HFFc6 (cell line): ENCODE results near the gene PLCXD3. TPM values are rescaled to one million over a fixed set of nuclear protein-coding genes. Genes with fewer than 3 reads are reported as not detected.

Experiments
- DNase-seq: peaks from one replicate; pipeline ENCODE4 v3.0.0-alpha.2; 2018
- H3K27ac Mint-ChIP-seq: 2 replicates; pipeline ENCODE4 v1.8.0; 2020; ENCODE audit warnings: mild to moderate bottlenecking, mixed read lengths
- H3K27me3 Mint-ChIP-seq: 2 replicates; pipeline ENCODE4 v1.8.0; 2021; ENCODE audit warnings: mild to moderate bottlenecking, moderate library complexity, mixed read lengths; ENCODE audit not compliant: insufficient read depth
- H3K36me3 Mint-ChIP-seq: 2 replicates; pipeline ENCODE4 v1.8.0; 2021; ENCODE audit warnings: low read depth, mixed read lengths
- H3K4me1 Mint-ChIP-seq: 2 replicates; pipeline ENCODE4 v1.8.0; 2020; ENCODE audit warnings: low read depth, mixed read lengths
- H3K4me3 Mint-ChIP-seq: 2 replicates; pipeline ENCODE4 v1.8.0; 2020; ENCODE audit warnings: mild to moderate bottlenecking, moderate library complexity, mixed read lengths
- H3K9me3 Mint-ChIP-seq: 2 replicates; pipeline ENCODE4 v1.8.0; 2020; ENCODE audit warnings: mild to moderate bottlenecking, mixed read lengths
- CTCF ChIP-seq: fragments of 200-600 bp; sonication (generic); IDR thresholded peaks from 2 replicates; pipeline ENCODE4 v1.5.0; 2021; ENCODE audit warnings: antibody characterized with exemption, mild to moderate bottlenecking
- total RNA-seq, 6 experiments: library from RNA; stranded (reverse); fragmentation: NEBNext Ultra II Directional; extraction: Animal tissue kit (Norgen Biotek cat#: 25700); gene quantifications; 2 replicates in 1 of 6; 3 replicates in 5 of 6; pipeline ENCODE4 v1.2.3, GENCODE V29; 2021

Gene PLCXD3
- total RNA-seq, 6 experiments from 2014 or later: 0.03 to 0.05 TPM; not detected in 4

GRCh38 chr5:41414598-41414997 lies 95.8 kb downstream of the PLCXD3 start:
- TF ChIP-seq CTCF: no peak
- Mint-ChIP-seq H3K4me1 (peaks cover 81% of the 10 kb centered on the region), H3K27me3 (no peaks in the 10 kb centered on the region), H3K4me3 (peak overlapping the region; percentile 47; the same call in 1 of the 2 replicates), H3K27ac (peak overlapping the region; percentile 82), H3K36me3 (peaks cover 11% of the 10 kb centered on the region; the same call in 1 of the 2 replicates), H3K9me3 (no peaks in the 10 kb centered on the region)
- peak; percentile 93 for DNase-seq

- Mint-ChIP-seq H3K9me3 (no peaks in the 10 kb centered on the region), H3K36me3 (peaks cover 11% of the 10 kb centered on the region; the same call in 1 of the 2 replicates), H3K4me3 (no peak overlapping the region), H3K27ac (peak overlapping the region; percentile 34), H3K4me1 (peaks cover 83% of the 10 kb centered on the region), H3K27me3 (no peaks in the 10 kb centered on the region)
- peak; percentile 35 for DNase-seq
- no peak for TF ChIP-seq CTCF
Observed at GRCh38 chr5:41413074-41413473, 97.3 kb downstream of the PLCXD3 start.

DNA sequence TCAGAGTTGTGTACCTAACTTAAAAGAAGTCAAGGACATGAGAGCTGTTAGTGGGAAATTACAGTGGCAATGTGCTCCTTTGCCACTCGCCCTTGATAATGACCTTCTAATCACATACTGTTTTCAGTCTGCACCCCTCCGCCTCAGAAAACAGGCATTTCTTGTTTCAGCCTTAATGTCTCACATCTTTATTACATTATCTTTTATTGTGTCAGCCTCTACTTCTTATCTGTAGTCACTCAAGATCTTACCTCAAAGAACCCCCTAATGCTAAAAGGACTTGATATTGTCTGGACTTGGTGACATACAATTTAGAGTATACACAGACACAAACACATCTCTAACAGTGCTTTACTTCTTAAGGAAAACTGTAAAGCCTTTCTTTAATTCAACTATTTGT lies 97.9 kb downstream of the PLCXD3 start:
- TF ChIP-seq CTCF: no peak
- H3K36me3 Mint-ChIP-seq: peaks cover 11% of the 10 kb centered on the region; the same call in 1 of the 2 replicates
- no peak overlapping the region for H3K4me3 Mint-ChIP-seq
- DNase-seq: no peak
- peak overlapping the region; percentile 22; the same call in 1 of the 2 replicates for H3K27ac Mint-ChIP-seq
- no peaks in the 10 kb centered on the region for H3K9me3 Mint-ChIP-seq
- H3K4me1 Mint-ChIP-seq: peaks cover 83% of the 10 kb centered on the region
- no peaks in the 10 kb centered on the region for H3K27me3 Mint-ChIP-seq

DNA sequence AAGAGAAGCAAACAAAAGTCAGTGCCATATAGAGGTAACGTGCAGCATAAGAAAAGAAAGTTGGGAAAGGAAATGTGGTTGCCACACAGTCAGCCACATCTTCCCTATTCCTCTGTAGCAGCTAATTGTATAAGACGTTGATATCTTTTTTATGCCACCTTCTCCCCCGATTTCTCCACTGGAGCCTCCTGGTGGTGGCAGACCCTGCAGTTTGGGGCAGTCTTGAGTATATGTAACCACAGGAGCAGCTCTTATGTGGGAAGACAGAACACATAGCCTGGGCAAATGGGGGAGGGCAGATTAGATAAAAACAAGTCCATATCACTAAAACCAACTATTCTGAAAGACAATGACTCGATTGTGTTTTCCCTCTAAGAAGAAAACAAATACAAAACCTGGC lies 99.7 kb downstream of the PLCXD3 start:
- no peak for DNase-seq
- Mint-ChIP-seq H3K27me3 (no peaks in the 10 kb centered on the region), H3K9me3 (no peaks in the 10 kb centered on the region), H3K4me3 (no peak overlapping the region), H3K4me1 (peaks cover 73% of the 10 kb centered on the region), H3K27ac (peak overlapping the region; percentile 30; the same call in 1 of the 2 replicates), H3K36me3 (no peaks in the 10 kb centered on the region)
- TF ChIP-seq CTCF: no peak

DNA sequence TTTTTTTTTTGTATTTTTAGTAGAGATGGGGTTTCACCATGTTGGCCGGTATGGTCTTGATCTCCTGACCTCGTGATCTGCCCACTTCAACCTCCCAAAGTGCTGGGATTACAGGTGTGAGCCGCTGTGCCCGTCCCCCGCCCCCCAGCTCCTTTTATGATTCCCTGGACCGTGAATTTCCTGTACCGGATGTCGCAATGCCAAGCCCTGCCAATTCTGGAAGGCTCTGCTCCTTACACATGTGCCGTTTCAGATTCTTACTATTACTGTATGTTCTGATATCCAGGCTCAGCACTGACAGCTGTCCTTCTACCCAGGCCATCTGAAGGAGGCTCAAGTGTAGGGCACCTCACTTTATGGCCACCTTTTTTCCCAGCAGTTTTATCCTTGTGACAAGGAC lies 100.1 kb downstream of the PLCXD3 start:
- H3K9me3 Mint-ChIP-seq: no peaks in the 10 kb centered on the region
- no peak for TF ChIP-seq CTCF
- DNase-seq: no peak
- no peaks in the 10 kb centered on the region for H3K36me3 Mint-ChIP-seq
- peaks cover 68% of the 10 kb centered on the region for H3K4me1 Mint-ChIP-seq
- no peaks in the 10 kb centered on the region for H3K27me3 Mint-ChIP-seq
- H3K4me3 Mint-ChIP-seq: no peak overlapping the region
- peak overlapping the region; percentile 30; the same call in 1 of the 2 replicates for H3K27ac Mint-ChIP-seq
